Gastrocnemius medialis (tissue), 4 donors: ENCODE results near the gene SWAP70. TPM values are rescaled to one million over a fixed set of nuclear protein-coding genes. Genes with fewer than 3 reads are reported as not detected.
A peak's percentile ranks its signal among the peaks of the same experiment; 100 is the strongest.
"Not testable (repeated sequence)": the region's sequence is repeated elsewhere in the genome, so short reads cannot be mapped to it uniquely, and the experiment has no call there.

Source experiments
- ATAC-seq, 2 donors: fragments of 150-250 bp; one replicate each; pipeline ENCODE4 v1.9.1; 2016
- DNase-seq, 2 donors: peaks; one replicate each; pipeline ENCODE4 v3.0.0-alpha.2; 2019
- H3K27ac ChIP-seq, 4 donors: fragments of 200-600 bp; sonication (generic); 1 replicate in 1 of 4; 2 replicates in 3 of 4; pipeline ENCODE4 v1.5.1; 2016 to 2018; ENCODE audit warnings: mild to moderate bottlenecking in 2 of 4, moderate library complexity in 1 of 4
- H3K27me3 ChIP-seq, 3 donors: fragments of 200-600 bp; sonication (generic) in 2 of 3; 1 replicate in 1 of 3; 2 replicates in 2 of 3; pipeline versions ENCODE4 v1.5.1 to v1.6.0; 2016 to 2019; ENCODE audit warnings: mild to moderate bottlenecking in 1 of 3, moderate library complexity in 1 of 3
- H3K36me3 ChIP-seq, 2 donors: fragments of 200-600 bp; sonication (generic) in 1 of 2; one replicate each; pipeline ENCODE4 v1.5.1; 2017 to 2018
- H3K4me1 ChIP-seq, 2 donors: fragments of 200-600 bp; sonication (generic) in 1 of 2; one replicate each; pipeline ENCODE4 v1.5.1; 2016 to 2017; ENCODE audit warnings: mild to moderate bottlenecking in 2 of 2
- H3K4me3 ChIP-seq, 4 donors: fragments of 200-600 bp; sonication (generic) in 3 of 4; 1 replicate in 1 of 4; 2 replicates in 3 of 4; pipeline ENCODE4 v1.5.1; 2016 to 2019; ENCODE audit warnings: mild to moderate bottlenecking in 2 of 4
- H3K9me3 ChIP-seq, 3 donors: fragments of 200-600 bp; sonication (generic) in 2 of 3; 1 replicate in 1 of 3; 2 replicates in 2 of 3; pipeline ENCODE4 v1.5.1; 2016 to 2019
- POLR2A ChIP-seq, 2 donors: fragments of 450-650 bp; IDR thresholded peaks; one replicate each; pipeline ENCODE4 v1.6.1; 2017; ENCODE audit warnings: antibody characterized with exemption in 2 of 2, mild to moderate bottlenecking in 2 of 2, moderate library complexity in 2 of 2
- in situ Hi-C, 4 donors: fragments of 200-750 bp; cut with MboI; loops; one replicate each; pipeline versions ENCODE4 v1.15.0 to v1.8.0; 2017; ENCODE audit warnings: low sequenced_read_pairs in 4 of 4
- intact Hi-C: fragments of 100-400 bp; cut with DNase I; formaldehyde crosslinking; loops from one replicate; pipeline ENCODE4 v1.15.1; 2023; ENCODE audit warnings: low total_unique reads
- total RNA-seq, 4 donors: library from RNA; depleted of rRNA; stranded (reverse); fragments of >200 nt; gene quantifications; one replicate each; pipeline versions ENCODE4 v1.1.0 to v1.2.3, GENCODE V29; 2016
- TF ChIP-seq, protein P1 (sequence below), 5 experiments: fragments of 450-650 bp in 3 of 5; fragments of 200-600 bp in 2 of 5; sonication (generic) in 2 of 5; IDR thresholded peaks in 4 of 5; conservative IDR thresholded peaks in 1 of 5; 1 replicate in 4 of 5; 2 replicates in 1 of 5; pipeline ENCODE4 v1.5.1; 2016 to 2019; ENCODE audit warnings: antibody characterized with exemption in 5 of 5, mild to moderate bottlenecking in 3 of 5, moderate library complexity in 3 of 5

The SWAP70 gene
- total RNA-seq, 4 donors from 2014 or later, result 6.5 to 14.4 (median 9.1) TPM

DNA sequence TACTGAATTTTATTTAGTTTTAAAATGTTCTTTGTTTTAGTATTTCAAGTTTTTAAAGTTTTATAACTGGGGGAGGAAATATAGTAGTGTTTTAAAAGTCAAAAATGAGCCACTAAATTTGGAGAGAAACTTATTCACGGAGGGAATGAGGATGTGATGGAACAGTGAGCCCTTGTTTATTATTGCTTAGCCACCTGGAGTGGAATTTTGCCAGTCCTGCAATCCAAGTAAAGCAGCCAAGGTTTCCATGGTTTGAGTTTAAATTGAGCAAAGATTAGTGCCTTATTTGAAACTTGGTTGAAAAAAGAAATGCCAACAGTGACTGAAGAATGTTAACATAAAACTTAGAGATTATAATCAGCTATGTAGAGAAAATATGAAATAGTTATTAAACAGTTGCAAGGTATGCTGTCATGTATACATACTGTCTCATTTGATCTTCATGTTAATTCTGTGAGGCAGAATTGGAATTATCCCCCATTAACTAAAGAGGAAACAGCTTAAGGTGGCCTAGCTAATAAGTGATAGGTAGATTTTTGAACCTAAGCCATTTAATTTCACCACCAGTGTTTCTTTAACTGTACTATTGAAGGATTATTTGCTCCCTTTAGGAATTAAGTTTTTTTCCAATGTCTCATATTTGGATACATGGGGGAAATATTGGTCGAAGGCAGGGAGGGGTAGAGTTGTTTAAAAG lies 36.4 kb downstream of the SWAP70 start:
- no peaks in the 10 kb centered on the region for H3K27me3 ChIP-seq
- TF ChIP-seq, protein P1, sequence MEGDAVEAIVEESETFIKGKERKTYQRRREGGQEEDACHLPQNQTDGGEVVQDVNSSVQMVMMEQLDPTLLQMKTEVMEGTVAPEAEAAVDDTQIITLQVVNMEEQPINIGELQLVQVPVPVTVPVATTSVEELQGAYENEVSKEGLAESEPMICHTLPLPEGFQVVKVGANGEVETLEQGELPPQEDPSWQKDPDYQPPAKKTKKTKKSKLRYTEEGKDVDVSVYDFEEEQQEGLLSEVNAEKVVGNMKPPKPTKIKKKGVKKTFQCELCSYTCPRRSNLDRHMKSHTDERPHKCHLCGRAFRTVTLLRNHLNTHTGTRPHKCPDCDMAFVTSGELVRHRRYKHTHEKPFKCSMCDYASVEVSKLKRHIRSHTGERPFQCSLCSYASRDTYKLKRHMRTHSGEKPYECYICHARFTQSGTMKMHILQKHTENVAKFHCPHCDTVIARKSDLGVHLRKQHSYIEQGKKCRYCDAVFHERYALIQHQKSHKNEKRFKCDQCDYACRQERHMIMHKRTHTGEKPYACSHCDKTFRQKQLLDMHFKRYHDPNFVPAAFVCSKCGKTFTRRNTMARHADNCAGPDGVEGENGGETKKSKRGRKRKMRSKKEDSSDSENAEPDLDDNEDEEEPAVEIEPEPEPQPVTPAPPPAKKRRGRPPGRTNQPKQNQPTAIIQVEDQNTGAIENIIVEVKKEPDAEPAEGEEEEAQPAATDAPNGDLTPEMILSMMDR (IDR thresholded peaks at IDR 0.05 in 4 of 5, conservative IDR thresholded peaks at IDR 0.05 in 1 of 5), result no peak
- no peak for TF ChIP-seq POLR2A (IDR thresholded peaks at IDR 0.05)
- H3K9me3 ChIP-seq, result no peaks in the 10 kb centered on the region
- peaks cover 5 to 13% of the 10 kb centered on the region in 2 donors for H3K4me1 ChIP-seq
- in situ Hi-C loops, result no loop called here
- H3K4me3 ChIP-seq, result no peak overlapping the region
- H3K27ac ChIP-seq, result peak overlapping the region; percentile 36 to 63 (median 48)
- ATAC-seq (peak in 1 of 2 donors; percentile 52), DNase-seq (no peak)
- intact Hi-C loops, result no loop called here
- peaks cover 0 to 3% of the 10 kb centered on the region in 2 donors for H3K36me3 ChIP-seq

- TF ChIP-seq POLR2A (IDR thresholded peaks at IDR 0.05), result no peak
- intact Hi-C loops (no loop called here), in situ Hi-C loops (no loop called here)
- H3K4me3 ChIP-seq, result no peak overlapping the region
- peak overlapping the region in 3 of 4 donors; percentile 36 to 52 (median 43) for H3K27ac ChIP-seq
- no peak for ATAC-seq
- peaks cover 5 to 13% of the 10 kb centered on the region in 2 donors for H3K4me1 ChIP-seq
- no peak for DNase-seq
- H3K27me3 ChIP-seq, result no peaks in the 10 kb centered on the region
- H3K9me3 ChIP-seq, result no peaks in the 10 kb centered on the region
- H3K36me3 ChIP-seq, result no peaks in the 10 kb centered on the region
Observed at GRCh38 chr11:9701799-9702198, 37.9 kb downstream of the SWAP70 start.

GRCh38 chr11:9703280-9703679 lies 39.4 kb downstream of the SWAP70 start:
- Histone ChIP-seq H3K4me1 (peaks cover 5 to 13% of the 10 kb centered on the region in 2 donors), H3K27ac (peak overlapping the region; percentile 10 to 61 (median 54)), H3K4me3 (no peak overlapping the region), H3K9me3 (no peaks in the 10 kb centered on the region), H3K36me3 (no peaks in the 10 kb centered on the region), H3K27me3 (no peaks in the 10 kb centered on the region)
- ATAC-seq (peak in 1 of 2 donors; percentile 33), DNase-seq (no peak)
- intact Hi-C loops (no loop called here), in situ Hi-C loops (no loop called here)
- TF ChIP-seq, protein P1 (IDR thresholded peaks at IDR 0.05 in 4 of 5, conservative IDR thresholded peaks at IDR 0.05 in 1 of 5), result no peak
- no peak for TF ChIP-seq POLR2A (IDR thresholded peaks at IDR 0.05)

GRCh38 chr11:9704037-9704436 lies 40.2 kb downstream of the SWAP70 start:
- no peak overlapping the region for H3K4me3 ChIP-seq
- in situ Hi-C loops (no loop called here), intact Hi-C loops (no loop called here)
- TF ChIP-seq, protein P1 (IDR thresholded peaks at IDR 0.05 in 4 of 5, conservative IDR thresholded peaks at IDR 0.05 in 1 of 5), result no peak
- no peak for TF ChIP-seq POLR2A (IDR thresholded peaks at IDR 0.05)
- DNase-seq, result no peak
- peaks cover 5 to 16% of the 10 kb centered on the region in 2 donors for H3K4me1 ChIP-seq
- H3K27me3 ChIP-seq, result no peaks in the 10 kb centered on the region
- no peak for ATAC-seq
- H3K27ac ChIP-seq, result peak overlapping the region in 2 of 4 donors; percentile 49 to 60
- no peaks in the 10 kb centered on the region for H3K9me3 ChIP-seq
- no peaks in the 10 kb centered on the region for H3K36me3 ChIP-seq

DNA sequence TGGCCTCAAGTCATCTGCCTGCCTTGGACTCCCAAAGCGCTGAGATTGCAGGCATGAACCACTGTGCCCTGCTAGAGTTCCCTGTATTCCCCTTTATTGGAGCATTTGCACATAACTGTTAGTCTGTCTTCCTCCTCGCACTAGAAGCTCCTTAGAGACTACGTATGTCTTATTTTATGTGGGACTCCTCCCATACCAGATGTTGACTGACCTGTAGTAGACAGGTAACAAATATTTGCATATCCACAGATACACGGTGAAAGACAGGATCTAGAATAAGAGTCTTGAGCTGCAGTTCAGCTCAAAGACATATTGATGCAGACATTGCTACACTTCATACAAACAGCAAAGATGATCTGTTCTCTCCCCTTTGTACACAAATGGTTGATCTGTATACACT lies 40.7 kb downstream of the SWAP70 start:
- DNase-seq (no peak), ATAC-seq (no peak)
- no peak for TF ChIP-seq POLR2A (IDR thresholded peaks at IDR 0.05)
- TF ChIP-seq, protein P1 (IDR thresholded peaks at IDR 0.05 in 4 of 5, conservative IDR thresholded peaks at IDR 0.05 in 1 of 5), result no peak
- Histone ChIP-seq H3K4me3 (no peak overlapping the region), H3K27ac (no peak overlapping the region), H3K36me3 (no peaks in the 10 kb centered on the region), H3K9me3 (no peaks in the 10 kb centered on the region), H3K27me3 (no peaks in the 10 kb centered on the region), H3K4me1 (peaks cover 5 to 16% of the 10 kb centered on the region in 2 donors)
- in situ Hi-C loops, result no loop called here
- intact Hi-C loops, result no loop called here

DNA sequence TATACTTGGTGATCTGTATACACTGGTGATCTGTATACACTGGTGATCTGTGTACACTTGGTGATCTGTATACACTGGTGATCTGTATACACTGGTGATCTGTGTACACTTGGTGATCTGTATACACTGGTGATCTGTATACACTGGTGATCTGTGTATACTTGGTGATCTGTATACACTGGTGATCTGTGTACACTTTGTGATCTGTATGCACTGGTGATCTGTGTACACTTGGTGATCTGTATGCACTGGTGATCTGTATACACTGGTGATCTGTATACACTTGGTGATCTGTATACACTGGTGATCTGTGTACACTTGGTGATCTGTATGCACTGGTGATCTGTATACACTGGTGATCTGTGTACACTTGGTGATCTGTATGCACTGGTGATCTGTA lies 41.5 kb downstream of the SWAP70 start:
- intact Hi-C loops, H3K4me3 ChIP-seq, DNase-seq, H3K27ac ChIP-seq, H3K36me3 ChIP-seq, H3K9me3 ChIP-seq, in situ Hi-C loops, H3K27me3 ChIP-seq, ATAC-seq: not testable (repeated sequence)
- H3K4me1 ChIP-seq, result peaks cover 5 to 11% of the 10 kb centered on the region in 2 donors
